DOHH2 (cell line): ENCODE measurements around the gene MED13L.

Source experiments
- H3F3A ChIP-seq: fragments of 200-600 bp; sonication (generic), shearing (Covaris generic); 2 replicates; pipeline ENCODE4 v1.6.0; 2016; ENCODE audit warnings: antibody characterized with exemption, mild to moderate bottlenecking; ENCODE audit not compliant: control insufficient read depth, insufficient read depth
- H3K27ac ChIP-seq: fragments of 200-600 bp; sonication (generic); 2 replicates; pipeline ENCODE4 v1.5.1; 2014; ENCODE audit warnings: low read depth, mild to moderate bottlenecking, low read length, moderate library complexity
- H3K27me3 ChIP-seq: fragments of 200-600 bp; sonication (generic); 2 replicates; pipeline ENCODE4 v1.6.1; 2014; ENCODE audit warnings: mild to moderate bottlenecking, low read length, mixed read lengths; ENCODE audit not compliant: control insufficient read depth
- H3K36me3 ChIP-seq: fragments of 200-600 bp; sonication (generic); 2 replicates; pipeline ENCODE4 v1.6.1; 2014; ENCODE audit warnings: mild to moderate bottlenecking, low read length, moderate library complexity, mixed read lengths; ENCODE audit not compliant: control insufficient read depth
- H3K4me1 ChIP-seq: fragments of 200-600 bp; sonication (generic); 2 replicates; pipeline ENCODE4 v1.6.1; 2014; ENCODE audit warnings: mild to moderate bottlenecking, low read length, mixed read lengths; ENCODE audit not compliant: control insufficient read depth
- H3K4me2 ChIP-seq: fragments of 200-600 bp; sonication (generic); 2 replicates; pipeline ENCODE4 v1.6.0; 2014; ENCODE audit warnings: mild to moderate bottlenecking, low read length, moderate library complexity
- H3K4me3 ChIP-seq: fragments of 200-600 bp; sonication (generic); 2 replicates; pipeline ENCODE4 v1.5.1; 2014; ENCODE audit warnings: mild to moderate bottlenecking, low read length, mixed read lengths
- H3K79me2 ChIP-seq: fragments of 200-600 bp; sonication (generic); 2 replicates; pipeline ENCODE4 v1.6.1; 2014; ENCODE audit warnings: mild to moderate bottlenecking, low read length, mixed read lengths; ENCODE audit not compliant: control insufficient read depth
- H3K9me2 ChIP-seq: fragments of 200-600 bp; sonication (generic); replicated peaks from 2 replicates; pipeline ENCODE4 v1.6.1; 2014; ENCODE audit warnings: mild to moderate bottlenecking, low read length, mixed read lengths; ENCODE audit not compliant: control insufficient read depth
- H3K9me3 ChIP-seq: fragments of 200-600 bp; sonication (generic); 2 replicates; pipeline ENCODE4 v1.6.1; 2014; ENCODE audit warnings: antibody characterized with exemption, low read length, mixed read lengths; ENCODE audit not compliant: control insufficient read depth, insufficient read depth
- H4K20me1 ChIP-seq: fragments of 200-600 bp; sonication (generic); 2 replicates; pipeline ENCODE4 v1.6.0; 2014; ENCODE audit warnings: low read depth, mild to moderate bottlenecking, antibody characterized with exemption, low read length, moderate library complexity; ENCODE audit not compliant: control insufficient read depth, insufficient read depth
- EZH2phosphoT487 ChIP-seq: fragments of 200-600 bp; sonication (generic); IDR thresholded peaks from 2 replicates; pipeline ENCODE4 v1.6.1; 2017; ENCODE audit warnings: borderline replicate concordance, mild to moderate bottlenecking, antibody characterized with exemption, low read length, moderate library complexity, mixed read lengths
- TF ChIP-seq, protein P1 (sequence below): fragments of 200-600 bp; sonication (generic); IDR thresholded peaks from one replicate; pipeline ENCODE4 v1.5.1; 2014; ENCODE audit warnings: antibody characterized with exemption, mild to moderate bottlenecking, low read depth, low read length; ENCODE audit not compliant: poor library complexity, severe bottlenecking

Gene MED13L

DNA sequence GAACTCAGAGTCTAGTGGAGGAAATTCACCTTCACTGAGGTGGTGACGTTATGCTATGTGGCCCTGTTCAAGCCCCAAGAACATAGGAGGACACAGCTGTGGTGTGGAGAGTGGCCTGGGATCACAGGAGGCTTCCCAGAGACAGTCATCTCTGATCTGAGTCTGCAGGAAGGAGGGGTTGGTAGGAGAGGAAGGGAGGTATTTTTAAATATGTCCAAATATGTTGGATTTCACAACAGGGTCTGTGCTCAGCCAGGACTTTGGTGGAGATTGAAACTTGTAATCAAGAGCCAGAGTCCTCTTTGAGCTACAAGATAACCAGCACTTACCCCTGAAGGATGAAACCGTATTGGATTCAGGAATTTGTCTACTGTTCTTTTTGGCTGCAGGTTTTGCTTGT is 26.4 kb upstream of the MED13L start:
- Histone ChIP-seq H3K9me2 (no peaks in the 10 kb centered on the region), H3K36me3 (no peaks in the 10 kb centered on the region), H3K4me3 (no peak overlapping the region), H3F3A (no peaks in the 10 kb centered on the region), H3K4me1 (no peaks in the 10 kb centered on the region), H3K4me2 (no peak overlapping the region), H4K20me1 (no peaks in the 10 kb centered on the region), H3K27ac (no peak overlapping the region), H3K27me3 (peaks cover 22% of the 10 kb centered on the region), H3K9me3 (no peaks in the 10 kb centered on the region), H3K79me2 (no peaks in the 10 kb centered on the region)
- TF ChIP-seq, protein P1, sequence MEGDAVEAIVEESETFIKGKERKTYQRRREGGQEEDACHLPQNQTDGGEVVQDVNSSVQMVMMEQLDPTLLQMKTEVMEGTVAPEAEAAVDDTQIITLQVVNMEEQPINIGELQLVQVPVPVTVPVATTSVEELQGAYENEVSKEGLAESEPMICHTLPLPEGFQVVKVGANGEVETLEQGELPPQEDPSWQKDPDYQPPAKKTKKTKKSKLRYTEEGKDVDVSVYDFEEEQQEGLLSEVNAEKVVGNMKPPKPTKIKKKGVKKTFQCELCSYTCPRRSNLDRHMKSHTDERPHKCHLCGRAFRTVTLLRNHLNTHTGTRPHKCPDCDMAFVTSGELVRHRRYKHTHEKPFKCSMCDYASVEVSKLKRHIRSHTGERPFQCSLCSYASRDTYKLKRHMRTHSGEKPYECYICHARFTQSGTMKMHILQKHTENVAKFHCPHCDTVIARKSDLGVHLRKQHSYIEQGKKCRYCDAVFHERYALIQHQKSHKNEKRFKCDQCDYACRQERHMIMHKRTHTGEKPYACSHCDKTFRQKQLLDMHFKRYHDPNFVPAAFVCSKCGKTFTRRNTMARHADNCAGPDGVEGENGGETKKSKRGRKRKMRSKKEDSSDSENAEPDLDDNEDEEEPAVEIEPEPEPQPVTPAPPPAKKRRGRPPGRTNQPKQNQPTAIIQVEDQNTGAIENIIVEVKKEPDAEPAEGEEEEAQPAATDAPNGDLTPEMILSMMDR, result no peak
- TF ChIP-seq EZH2phosphoT487, result no peak

DNA sequence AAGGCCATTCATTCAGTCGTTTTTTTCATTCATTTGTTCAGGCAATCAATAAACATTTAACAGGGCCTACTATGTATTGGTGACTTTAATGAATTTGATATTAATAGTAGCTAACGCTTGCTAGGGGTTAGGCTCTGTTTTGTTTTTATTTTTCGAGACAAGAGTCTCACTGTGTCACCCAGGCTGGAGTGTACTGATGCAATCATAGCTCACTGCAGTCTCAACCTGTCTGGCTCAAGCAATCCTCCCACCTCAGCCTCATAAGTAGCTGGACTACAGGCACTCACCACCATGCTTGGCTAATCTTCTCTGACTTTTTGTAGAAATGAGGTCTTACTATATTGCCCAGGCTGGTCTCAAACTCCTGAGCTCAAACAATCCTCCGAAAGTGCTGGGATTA is 25.6 kb upstream of the MED13L start:
- H3F3A ChIP-seq, result no peaks in the 10 kb centered on the region

DNA sequence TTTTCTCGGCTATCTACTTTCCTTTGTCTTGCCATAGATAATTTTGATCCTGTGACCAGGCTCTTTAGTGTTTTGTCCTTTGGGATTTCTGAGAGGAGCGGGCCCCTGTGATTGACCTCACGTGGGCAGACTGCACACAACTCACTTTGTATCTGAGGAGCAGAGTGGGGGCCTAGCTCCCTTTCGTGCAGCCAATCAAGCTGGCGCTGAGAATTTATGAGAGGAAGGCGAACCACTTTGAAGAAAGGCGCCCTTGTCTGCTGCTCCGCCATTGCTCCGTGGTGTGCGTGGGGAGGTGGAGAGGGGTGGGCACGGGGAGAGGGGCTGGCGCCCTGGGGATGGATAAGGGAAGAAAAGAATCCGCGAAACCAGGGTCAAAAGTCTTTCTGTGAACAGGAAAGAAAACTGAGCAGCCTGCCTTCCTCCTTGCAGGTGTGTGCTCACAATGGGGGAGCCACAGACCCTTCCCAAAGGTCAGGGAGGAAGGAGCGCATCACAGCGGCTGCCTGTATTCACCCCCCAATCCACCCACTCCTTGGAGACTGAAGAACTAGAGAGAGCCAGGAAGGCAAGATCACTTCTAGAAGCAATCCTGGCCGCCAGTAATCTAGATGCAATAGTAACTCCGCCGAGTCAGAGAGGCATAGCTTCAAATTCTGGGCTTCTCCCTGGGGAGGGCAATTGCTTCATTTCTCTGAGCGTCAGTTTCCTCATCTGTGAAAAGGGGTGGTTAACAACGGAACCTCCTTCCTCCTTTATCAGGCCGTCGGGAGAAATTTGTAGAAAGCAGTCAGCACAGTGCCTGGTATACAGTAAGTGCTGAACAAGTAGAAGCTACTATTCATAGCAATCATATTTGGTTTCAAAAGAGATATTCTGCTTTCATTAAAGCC is 24.9 kb upstream of the MED13L start:
- H3K79me2 ChIP-seq, result no peaks in the 10 kb centered on the region

More for the DNA sequence above, 25.6 kb upstream of the MED13L start:
- peaks cover 22% of the 10 kb centered on the region for H3K27me3 ChIP-seq
- no peaks in the 10 kb centered on the region for H3K36me3 ChIP-seq
- TF ChIP-seq, protein P1, result no peak
- no peak for TF ChIP-seq EZH2phosphoT487
- no peaks in the 10 kb centered on the region for H3K9me3 ChIP-seq
- no peak overlapping the region for H3K27ac ChIP-seq
- no peak overlapping the region for H3K4me2 ChIP-seq
- no peak overlapping the region for H3K4me3 ChIP-seq
- no peaks in the 10 kb centered on the region for H3K9me2 ChIP-seq
- no peaks in the 10 kb centered on the region for H3K4me1 ChIP-seq
- no peaks in the 10 kb centered on the region for H3K79me2 ChIP-seq
- no peaks in the 10 kb centered on the region for H4K20me1 ChIP-seq

More for the DNA sequence above, 24.9 kb upstream of the MED13L start:
- TF ChIP-seq EZH2phosphoT487, result no peak
- TF ChIP-seq, protein P1, result no peak
- Histone ChIP-seq H3K9me2 (no peaks in the 10 kb centered on the region), H3K4me2 (no peak overlapping the region), H3F3A (no peaks in the 10 kb centered on the region), H3K4me1 (no peaks in the 10 kb centered on the region), H4K20me1 (no peaks in the 10 kb centered on the region), H3K36me3 (no peaks in the 10 kb centered on the region), H3K4me3 (no peak overlapping the region), H3K9me3 (no peaks in the 10 kb centered on the region), H3K27me3 (peaks cover 22% of the 10 kb centered on the region), H3K27ac (no peak overlapping the region)
